Spinal cord (tissue), 10 donors: ENCODE measurements around the gene TMEM165. TPM values are rescaled to one million over a fixed set of nuclear protein-coding genes. Genes with fewer than 3 reads are reported as not detected.
"Not testable (repeated sequence)": the region's sequence is repeated elsewhere in the genome, so short reads cannot be mapped to it uniquely, and the experiment has no call there.

Experiments
- DNase-seq, 6 donors: peaks; one replicate each; pipeline versions ENCODE4 v3.0.0 to v3.0.0-alpha.2; 2013 to 2015; ENCODE audit warnings: low spot score in 6 of 6, low read depth in 4 of 6
- H3K27ac ChIP-seq: one replicate; pipeline ENCODE4 v1.5.1; 2013; ENCODE audit warnings: low read depth, low read length, control low read depth
- H3K27me3 ChIP-seq: one replicate; pipeline ENCODE4 v1.6.1; 2013; ENCODE audit warnings: low read length; ENCODE audit not compliant: control insufficient read depth, insufficient read depth
- H3K36me3 ChIP-seq: one replicate; pipeline ENCODE4 v1.6.1; 2013; ENCODE audit warnings: low read length; ENCODE audit not compliant: control insufficient read depth, insufficient read depth
- H3K4me1 ChIP-seq: one replicate; pipeline ENCODE4 v1.6.1; 2013; ENCODE audit warnings: low read length; ENCODE audit not compliant: control insufficient read depth, insufficient read depth
- H3K4me3 ChIP-seq: one replicate; pipeline ENCODE4 v1.5.1; 2013; ENCODE audit warnings: low read depth, low read length, control low read depth
- H3K9me3 ChIP-seq: one replicate; pipeline ENCODE4 v1.6.1; 2013; ENCODE audit warnings: low read length; ENCODE audit not compliant: control insufficient read depth, insufficient read depth
- WGBS: methylation state at CpG from one replicate; pipeline ENCODE4 v1.1.5; 2013; ENCODE audit warnings: missing lambda C conversion rate; ENCODE audit not compliant: insufficient coverage; 5-methylcytosine and 5-hydroxymethylcytosine counted together
- polyA plus RNA-seq, 2 donors: library from polyadenylated mRNA; unstranded; fragments of 120-200 nt; gene quantifications; one replicate each; pipeline ENCODE4 v1.2.1, GENCODE V29; 2013; ENCODE audit not compliant: insufficient read length in 2 of 2
- total RNA-seq, 2 donors: library from RNA; depleted of rRNA in 1 of 2; stranded (reverse); fragments of 120-200 nt in 1 of 2; fragments of >200 nt in 1 of 2; gene quantifications; one replicate each; pipeline versions ENCODE4 v1.2.3 to v1.2.4, GENCODE V29; 2013 to 2014
- donor health status: healthy.

TMEM165 gene
- total and polyA plus RNA-seq, 4 donors, result 63.7 to 86.1 (median 74.9) TPM

DNA sequence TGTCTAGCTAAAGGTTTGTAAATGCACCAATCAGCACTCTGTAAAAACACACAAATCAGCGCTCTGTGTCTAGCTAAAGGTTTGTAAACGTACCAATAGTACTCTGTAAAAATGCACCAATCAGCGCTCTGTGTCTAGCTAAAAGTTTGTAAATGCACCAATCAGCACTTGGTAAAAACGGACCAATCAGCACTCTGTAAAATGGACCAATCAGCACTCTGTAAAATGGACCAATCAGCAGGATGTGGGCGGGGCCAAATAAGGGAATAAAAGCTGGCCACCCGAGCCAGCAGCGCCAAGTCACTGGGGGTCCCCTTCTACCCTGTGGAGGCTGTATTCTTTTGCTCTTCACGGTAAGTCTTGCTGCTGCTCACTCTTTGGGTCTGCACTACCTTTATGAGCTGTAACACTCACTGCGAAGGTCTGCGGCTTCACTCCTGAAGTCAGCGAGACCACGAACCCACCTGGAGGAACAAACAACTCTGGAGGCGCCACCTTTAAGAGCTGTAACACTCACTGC, 42.5 kb upstream of the TMEM165 start:
- H3K4me3 ChIP-seq, H3K27me3 ChIP-seq, DNase-seq, H3K27ac ChIP-seq, H3K9me3 ChIP-seq, H3K4me1 ChIP-seq: not testable (repeated sequence)
- 95% methylated on average over 12 of the region's 13 CpGs for WGBS
- peaks cover 13% of the 10 kb centered on the region for H3K36me3 ChIP-seq

- Histone ChIP-seq H3K27me3 (no peaks in the 10 kb centered on the region), H3K4me1 (no peaks in the 10 kb centered on the region), H3K4me3 (no peak overlapping the region), H3K27ac (no peak overlapping the region), H3K9me3 (no peaks in the 10 kb centered on the region), H3K36me3 (peaks cover 15% of the 10 kb centered on the region)
- 100% methylated on average over 4 of the region's 8 CpGs for WGBS
- no peak for DNase-seq
Observed at GRCh38 chr4:55354648-55355047, 41.1 kb upstream of the TMEM165 start.

DNA sequence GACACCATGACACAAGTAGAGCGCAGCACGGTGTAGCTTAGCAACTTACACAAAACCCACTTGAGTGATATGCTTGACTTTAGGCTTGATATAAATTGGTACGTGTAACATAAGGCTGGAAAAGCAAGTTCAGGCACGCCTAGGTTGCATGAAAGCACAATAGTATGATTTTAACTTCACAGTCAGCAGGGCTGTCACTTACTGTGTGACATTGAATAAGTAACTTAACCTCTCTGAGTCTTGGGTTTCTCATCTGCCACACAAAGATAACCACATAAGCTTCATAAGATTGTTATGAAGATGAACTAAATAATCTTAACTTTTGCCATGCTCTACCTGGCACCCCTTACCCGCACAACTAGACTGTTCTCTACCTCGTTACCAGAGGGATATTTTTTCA, 40.2 kb upstream of the TMEM165 start:
- Histone ChIP-seq H3K27ac (no peak overlapping the region), H3K4me1 (no peaks in the 10 kb centered on the region), H3K36me3 (peaks cover 15% of the 10 kb centered on the region), H3K27me3 (no peaks in the 10 kb centered on the region), H3K4me3 (no peak overlapping the region), H3K9me3 (no peaks in the 10 kb centered on the region)
- WGBS, result no CpG with 5 or more reads among the region's 6 CpGs
- DNase-seq, result no peak

- Histone ChIP-seq H3K4me1 (no peaks in the 10 kb centered on the region), H3K27me3 (no peaks in the 10 kb centered on the region), H3K36me3 (peaks cover 9% of the 10 kb centered on the region), H3K27ac (no peak overlapping the region), H3K4me3 (no peak overlapping the region), H3K9me3 (no peaks in the 10 kb centered on the region)
- no peak for DNase-seq
- WGBS, result 80% methylated on average over 1 of the region's 5 CpGs
Observed at GRCh38 chr4:55356991-55357461, 38.7 kb upstream of the TMEM165 start.

DNA sequence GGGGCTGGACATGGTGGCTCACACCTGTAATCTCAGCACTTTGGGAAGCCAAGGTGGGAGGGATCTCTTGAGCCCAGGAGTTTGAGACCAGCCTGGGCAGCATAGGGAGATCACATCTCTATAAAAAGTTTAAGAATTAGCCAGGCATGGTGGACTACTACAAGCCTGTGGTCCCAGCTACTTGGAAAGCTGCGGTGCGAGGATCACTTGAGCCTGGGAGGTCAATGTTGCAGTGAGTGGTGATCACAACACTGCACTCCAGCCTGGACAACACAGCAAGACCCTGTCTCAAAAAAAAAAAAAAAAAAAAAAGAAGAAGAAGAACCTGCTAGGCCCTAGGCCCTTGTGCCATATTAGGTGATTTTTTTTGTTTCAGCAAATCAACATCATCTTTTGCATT, 37.5 kb upstream of the TMEM165 start:
- Histone ChIP-seq H3K9me3 (no peaks in the 10 kb centered on the region), H3K4me3 (no peak overlapping the region), H3K27me3 (no peaks in the 10 kb centered on the region), H3K4me1 (no peaks in the 10 kb centered on the region), H3K36me3 (peaks cover 9% of the 10 kb centered on the region), H3K27ac (no peak overlapping the region)
- DNase-seq, result no peak
- WGBS, result no CpG with 5 or more reads among the region's 2 CpGs

DNA sequence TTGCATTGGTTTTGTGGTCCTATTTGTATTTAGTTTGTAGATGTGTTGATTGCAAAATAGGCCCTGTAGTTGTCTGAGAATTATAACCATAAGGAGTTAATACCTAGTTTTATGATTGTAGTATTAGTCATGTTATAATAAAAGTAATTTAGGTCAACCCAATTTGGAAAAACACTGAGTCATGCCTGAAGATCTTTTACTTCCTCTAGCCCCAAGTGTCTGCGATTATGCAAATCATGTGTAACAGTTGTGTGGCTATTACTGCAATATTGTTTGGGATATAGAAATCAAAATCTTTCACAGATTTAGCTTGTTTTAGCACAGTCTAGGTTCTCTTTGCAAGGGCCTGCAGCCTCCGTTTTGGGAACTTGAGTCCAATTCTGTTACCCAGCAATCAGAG, 37.1 kb upstream of the TMEM165 start:
- no peak overlapping the region for H3K27ac ChIP-seq
- H3K27me3 ChIP-seq, result no peaks in the 10 kb centered on the region
- no peak overlapping the region for H3K4me3 ChIP-seq
- WGBS, result no CpG with 5 or more reads among the region's 2 CpGs
- H3K9me3 ChIP-seq, result no peaks in the 10 kb centered on the region
- DNase-seq, result no peak
- peaks cover 8% of the 10 kb centered on the region for H3K36me3 ChIP-seq
- no peaks in the 10 kb centered on the region for H3K4me1 ChIP-seq

GRCh38 chr4:55359397-55359916, 36.3 kb upstream of the TMEM165 start:
- Histone ChIP-seq H3K9me3 (no peaks in the 10 kb centered on the region), H3K27ac (no peak overlapping the region), H3K4me3 (no peak overlapping the region), H3K4me1 (no peaks in the 10 kb centered on the region), H3K27me3 (no peaks in the 10 kb centered on the region), H3K36me3 (peaks cover 2% of the 10 kb centered on the region)
- DNase-seq, result no peak
- whole genome bisulfite sequencing, result 95% methylated on average over 6 of the region's 8 CpGs

GRCh38 chr4:55362938-55363337, 32.8 kb upstream of the TMEM165 start:
- not testable (repeated sequence) for H3K4me3 ChIP-seq, H3K27ac ChIP-seq, H3K36me3 ChIP-seq, H3K27me3 ChIP-seq, H3K4me1 ChIP-seq, DNase-seq, H3K9me3 ChIP-seq
- 95% methylated on average over 4 of the region's 9 CpGs for WGBS

DNA sequence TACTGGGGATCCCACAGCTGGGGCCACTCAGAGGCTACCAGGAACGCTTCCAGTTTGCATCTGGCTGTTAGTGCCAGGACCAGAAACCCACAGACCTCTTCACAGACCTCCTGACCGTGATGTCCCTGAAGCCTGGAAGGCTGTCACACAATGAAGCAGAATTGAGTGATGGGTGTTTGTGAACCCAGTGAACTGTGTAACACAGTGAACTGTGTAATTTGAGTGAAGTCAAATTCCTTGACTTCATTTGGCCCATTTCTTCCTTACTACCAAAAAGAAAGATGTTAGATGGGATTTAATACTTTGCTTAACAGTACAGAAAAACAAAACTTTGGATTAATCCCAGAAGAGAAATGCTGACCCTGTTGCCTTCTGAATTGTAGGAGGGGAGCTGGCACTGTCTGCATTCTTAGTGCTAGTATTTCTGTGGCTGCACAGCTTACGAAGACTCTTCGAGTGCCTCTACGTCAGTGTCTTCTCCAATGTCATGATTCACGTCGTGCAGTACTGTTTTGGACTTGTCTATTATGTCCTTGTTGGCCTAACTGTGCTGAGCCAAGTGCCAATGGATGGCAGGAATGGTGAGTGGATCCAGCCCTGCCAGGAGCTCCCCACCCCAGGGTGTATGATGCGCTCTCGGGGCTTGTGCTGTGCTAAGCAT, 31.9 kb upstream of the TMEM165 start:
- Histone ChIP-seq H3K9me3 (no peaks in the 10 kb centered on the region), H3K27me3 (no peaks in the 10 kb centered on the region), H3K36me3 (peaks cover 6% of the 10 kb centered on the region), H3K4me1 (no peaks in the 10 kb centered on the region), H3K27ac (no peak overlapping the region), H3K4me3 (no peak overlapping the region)
- 79% methylated on average over 8 of the region's 9 CpGs for WGBS
- DNase-seq, result no peak

GRCh38 chr4:55364691-55365344, 30.9 kb upstream of the TMEM165 start:
- H3K27ac ChIP-seq, result no peak overlapping the region
- no peak overlapping the region for H3K4me3 ChIP-seq
- H3K27me3 ChIP-seq, result no peaks in the 10 kb centered on the region
- H3K9me3 ChIP-seq, result no peaks in the 10 kb centered on the region
- no peak for DNase-seq
- H3K36me3 ChIP-seq, result peaks cover 7% of the 10 kb centered on the region
- no peaks in the 10 kb centered on the region for H3K4me1 ChIP-seq
- 72% methylated on average over 4 of the region's 9 CpGs for WGBS
